ENCODE measurements around the gene MAVS.
"Not testable (repeated sequence)": the region's sequence is repeated elsewhere in the genome, so short reads cannot be mapped to it uniquely, and the experiment has no call there.

MAVS gene

GRCh38 chr20:3888622-3889488, 42.2 kb downstream of the MAVS start, which contains the start of gene PANK2:
PANK2 (plus strand) TSS chr20:3889387.
- no peaks in the 10 kb centered on the region for H3K27me3 ChIP-seq
- peaks cover 28 to 61% (median 32%) of the 10 kb centered on the region in 11 experiments; a peak in 21 of 22 replicates for H3K36me3 ChIP-seq
- TF ChIP-seq Cebpa-rat (IDR thresholded peaks at IDR 0.05), result no peak
- H3K27ac ChIP-seq, result peak within 1 kb of the TSS; percentile 88 to 99 (median 98)
- H4K20me1 ChIP-seq, result peaks cover 36 to 46% (median 41%) of the 10 kb centered on the region in 11 experiments
- H3K4me2 ChIP-seq, result peak within 1 kb of the TSS; percentile 91 to 98 (median 96)
- peak within 1 kb of the TSS; percentile 90 to 100 (median 96) for H3K4me3 ChIP-seq
- H3K9me3 ChIP-seq (replicated peaks in 1 of 11), result no peaks in the 10 kb centered on the region
- peaks cover 32 to 49% (median 45%) of the 10 kb centered on the region in 10 experiments for H3K4me1 ChIP-seq
- H3K9ac ChIP-seq, result peak within 1 kb of the TSS; percentile 92 to 100 (median 98)

DNA sequence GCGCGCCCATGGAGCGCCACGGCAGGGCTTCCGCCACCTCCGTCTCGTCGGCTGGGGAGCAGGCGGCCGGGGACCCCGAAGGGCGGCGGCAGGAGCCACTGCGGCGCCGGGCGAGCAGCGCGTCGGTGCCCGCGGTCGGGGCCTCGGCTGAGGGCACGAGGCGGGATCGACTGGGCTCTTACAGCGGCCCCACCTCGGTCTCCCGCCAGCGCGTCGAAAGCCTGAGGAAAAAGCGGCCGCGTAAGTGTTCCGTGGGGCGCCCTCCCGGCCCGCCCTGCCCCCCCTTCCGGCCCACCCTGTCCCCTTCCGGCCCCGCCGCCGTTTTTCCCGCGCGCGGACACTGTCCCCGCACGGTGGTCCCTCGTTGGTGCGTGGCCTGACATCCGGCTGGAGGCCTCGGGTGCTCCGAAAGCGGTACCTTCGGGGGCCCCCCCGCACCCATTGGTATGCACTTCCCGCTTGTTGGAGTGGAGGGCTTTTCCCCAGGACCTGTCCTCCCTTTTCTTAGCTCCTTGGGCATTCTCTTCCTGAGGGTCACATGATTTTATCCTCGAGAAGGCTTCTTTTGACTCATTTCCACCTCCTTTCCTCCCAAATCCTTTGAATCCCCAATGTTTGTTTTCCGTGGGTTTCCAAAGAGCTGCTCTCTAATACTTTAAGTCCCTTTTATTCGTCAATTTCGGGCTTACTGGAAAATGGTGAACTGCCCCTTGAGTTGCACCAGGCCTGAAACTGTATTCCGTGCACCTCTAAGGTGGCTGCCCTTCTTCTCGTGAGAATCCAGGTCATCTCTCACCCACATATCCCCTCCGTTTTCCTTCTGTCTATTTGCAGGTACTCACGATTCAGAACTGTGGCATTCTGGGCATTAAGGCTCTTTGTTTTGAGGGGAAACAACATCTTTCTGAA, 43.1 kb downstream of the MAVS start:
- H3K27ac ChIP-seq, result peak overlapping the region; percentile 88 to 99 (median 98)
- H4K20me1 ChIP-seq, result peaks cover 45 to 55% (median 50%) of the 10 kb centered on the region in 11 experiments
- TF ChIP-seq Cebpa-rat (IDR thresholded peaks at IDR 0.05), result no peak
- peaks cover 41 to 58% (median 54%) of the 10 kb centered on the region in 10 experiments for H3K4me1 ChIP-seq
- H3K4me3 ChIP-seq, result peak overlapping the region; percentile 90 to 100 (median 96)
- H3K9me3 ChIP-seq (replicated peaks in 1 of 11), result no peaks in the 10 kb centered on the region
- H3K9ac ChIP-seq, result peak overlapping the region; percentile 92 to 100 (median 98)
- H3K36me3 ChIP-seq, result peaks cover 29 to 68% (median 40%) of the 10 kb centered on the region in 11 experiments
- H3K4me2 ChIP-seq, result peak overlapping the region; percentile 88 to 97 (median 92)
- no peaks in the 10 kb centered on the region for H3K27me3 ChIP-seq

DNA sequence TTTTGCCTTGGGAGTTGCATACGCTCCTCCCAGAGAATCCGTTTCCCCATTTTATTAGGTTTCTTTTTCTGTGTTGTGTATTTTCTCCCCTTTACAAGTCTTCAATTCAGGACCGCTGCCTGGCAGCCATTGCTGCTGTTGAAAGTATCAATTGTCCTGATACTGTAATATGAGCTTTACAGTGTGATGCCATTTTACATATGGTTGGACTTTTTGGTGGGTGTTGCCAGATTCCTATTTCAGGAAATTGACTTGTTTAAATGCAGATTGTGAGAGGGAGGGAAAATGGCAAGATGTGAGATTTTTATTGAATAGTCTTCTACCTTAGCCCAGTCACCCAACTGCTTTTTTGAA, 43.7 kb downstream of the MAVS start:
- no peaks in the 10 kb centered on the region for H3K27me3 ChIP-seq
- H4K20me1 ChIP-seq, result peaks cover 51 to 61% (median 57%) of the 10 kb centered on the region in 11 experiments
- peaks cover 32 to 68% (median 47%) of the 10 kb centered on the region in 11 experiments for H3K36me3 ChIP-seq
- no peaks in the 10 kb centered on the region for H3K9me3 ChIP-seq (replicated peaks in 1 of 11)
- H3K4me3 ChIP-seq, result peak overlapping the region; percentile 90 to 100 (median 96)
- peaks cover 47 to 64% (median 60%) of the 10 kb centered on the region in 10 experiments for H3K4me1 ChIP-seq
- H3K9ac ChIP-seq, result peak overlapping the region; percentile 92 to 100 (median 98)
- H3K27ac ChIP-seq, result peak overlapping the region; percentile 88 to 99 (median 98); a peak in 21 of 22 replicates
- H3K4me2 ChIP-seq, result peak overlapping the region; percentile 88 to 97 (median 92)
- TF ChIP-seq Cebpa-rat (IDR thresholded peaks at IDR 0.05), result no peak

DNA sequence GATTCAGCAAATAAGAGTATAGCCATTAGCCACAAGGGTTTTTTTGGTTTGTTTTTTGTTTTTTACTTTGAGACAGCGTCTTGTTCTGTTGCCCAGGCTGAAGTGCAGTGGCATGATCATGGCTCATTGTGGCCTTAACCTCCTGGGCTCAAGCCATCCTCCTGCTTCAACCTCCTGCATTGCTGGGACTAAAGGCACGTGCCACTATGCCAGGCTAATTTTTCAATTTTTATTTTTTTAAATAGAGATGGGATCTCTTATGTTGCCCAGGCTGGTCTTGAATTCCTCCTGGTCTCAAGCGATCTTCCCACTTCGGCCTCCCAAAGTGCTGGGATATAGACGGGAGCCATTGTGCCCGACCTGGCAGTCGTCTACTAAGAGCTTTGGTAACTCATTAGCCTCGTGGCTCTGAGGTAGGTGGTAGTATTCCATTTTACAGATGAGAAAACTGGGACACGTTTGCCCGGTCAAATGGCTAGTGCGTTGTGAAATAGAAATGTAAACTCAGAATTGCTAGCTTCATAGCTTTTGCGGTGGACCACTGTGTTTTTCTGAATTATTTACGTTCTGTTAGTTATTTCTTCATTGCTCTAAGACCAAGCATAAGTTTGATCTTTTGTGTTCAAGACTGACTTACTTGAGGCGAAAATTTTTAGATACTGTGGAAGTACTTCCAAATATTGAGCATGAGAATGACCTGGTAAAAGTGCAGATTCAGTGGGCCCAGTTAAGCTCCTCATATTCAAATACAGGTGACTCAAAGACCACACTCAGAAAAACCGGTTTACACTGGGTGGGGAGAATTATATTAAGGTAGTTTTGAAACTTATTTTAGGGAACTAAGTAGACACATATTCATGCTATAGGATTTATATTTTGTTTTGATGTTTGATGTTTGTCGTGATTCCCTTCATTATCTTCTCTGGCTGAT, 44.6 kb downstream of the MAVS start:
- peak overlapping the region; percentile 90 to 100 (median 96) for H3K4me3 ChIP-seq
- no peak for TF ChIP-seq Cebpa-rat (IDR thresholded peaks at IDR 0.05)
- H3K9ac ChIP-seq, result peak overlapping the region; percentile 92 to 100 (median 98)
- H3K27me3 ChIP-seq, result no peaks in the 10 kb centered on the region
- H3K9me3 ChIP-seq (replicated peaks in 1 of 11), result no peaks in the 10 kb centered on the region
- H3K27ac ChIP-seq, result peak overlapping the region in 9 of 11 experiments; percentile 88 to 99 (median 98); a peak in 16 of 22 replicates
- peaks cover 55 to 71% (median 69%) of the 10 kb centered on the region in 10 experiments for H3K4me1 ChIP-seq
- peaks cover 26 to 71% (median 53%) of the 10 kb centered on the region in 11 experiments; a peak in 21 of 22 replicates for H3K36me3 ChIP-seq
- peak overlapping the region; percentile 88 to 97 (median 92) for H3K4me2 ChIP-seq
- peaks cover 60 to 70% (median 65%) of the 10 kb centered on the region in 11 experiments for H4K20me1 ChIP-seq

DNA sequence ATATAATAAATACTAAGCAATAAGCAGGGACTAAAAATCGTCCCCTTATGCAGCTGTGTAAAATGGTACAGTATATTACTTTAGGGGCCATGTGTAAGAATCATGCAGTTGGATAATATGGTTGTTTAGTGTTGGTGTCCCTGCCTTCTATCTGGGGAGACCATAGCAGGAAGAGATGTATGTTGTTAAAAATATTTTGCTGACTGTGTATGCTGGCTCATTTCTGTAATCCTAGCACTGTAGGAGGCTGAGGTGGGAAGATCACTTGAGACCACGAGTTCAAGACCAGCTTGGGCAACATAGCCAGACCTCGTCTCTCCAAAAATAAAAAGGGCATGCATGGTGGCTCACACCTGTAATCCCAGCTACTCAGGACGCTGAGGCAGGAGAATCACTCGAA, 48.2 kb downstream of the MAVS start:
- Histone ChIP-seq H3K4me1 (peaks cover 65 to 92% (median 83%) of the 10 kb centered on the region in 10 experiments), H3K27me3 (no peaks in the 10 kb centered on the region), H3K4me3 (0 out of 20 replicates have a peak overlapping the region, but pooled peaks of 1 of the 10 experiments have one; percentile 29), H3K9ac (peak overlapping the region in 1 of 11 experiments; percentile 38; a peak in 1 of 22 replicates), H3K4me2 (peak overlapping the region in 10 of 11 experiments; percentile 8 to 97 (median 92); a peak in 18 of 22 replicates), H3K27ac (no peak overlapping the region), H3K9me3 (replicated peaks in 1 of 11) (no peaks in the 10 kb centered on the region), H3K36me3 (peaks cover 39 to 92% (median 68%) of the 10 kb centered on the region in 11 experiments), H4K20me1 (peaks cover 75 to 100% (median 100%) of the 10 kb centered on the region in 11 experiments)
- no peak for TF ChIP-seq Cebpa-rat (IDR thresholded peaks at IDR 0.05)

DNA sequence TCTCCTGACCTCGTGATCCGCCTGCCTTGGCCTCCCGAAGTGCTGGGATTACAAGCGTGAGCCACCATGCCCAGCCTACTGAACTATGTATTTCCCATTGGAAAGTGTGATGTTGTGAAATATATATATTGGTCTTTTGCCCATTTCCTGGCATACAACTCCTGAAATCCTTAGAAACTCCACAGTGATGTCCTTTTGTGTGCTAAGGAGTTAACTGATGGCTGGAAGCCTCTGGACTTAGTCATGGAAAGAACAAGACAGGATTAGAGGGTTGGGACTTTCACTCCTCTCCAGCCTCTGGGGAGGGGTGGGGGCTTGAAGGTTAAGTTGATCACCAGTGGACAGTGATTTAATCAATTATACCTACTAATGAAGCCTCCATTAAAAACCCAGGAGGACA, 49.7 kb downstream of the MAVS start:
- Histone ChIP-seq H4K20me1 (peaks cover 65 to 100% (median 99%) of the 10 kb centered on the region in 11 experiments), H3K9ac (peak overlapping the region in 3 of 11 experiments; percentile 6 to 42 (median 33); a peak in 3 of 22 replicates)

GRCh38 chr20:3896853-3897583, 50.4 kb downstream of the MAVS start:
- peaks cover 72 to 99% (median 95%) of the 10 kb centered on the region in 10 experiments for H3K4me1 ChIP-seq
- peak overlapping the region in 6 of 11 experiments; percentile 1 to 89 (median 23); a peak in 8 of 22 replicates for H3K27ac ChIP-seq
- no peaks in the 10 kb centered on the region for H3K27me3 ChIP-seq
- peak overlapping the region; percentile 9 to 97 (median 57); a peak in 19 of 22 replicates for H3K4me2 ChIP-seq
- H3K36me3 ChIP-seq, result peaks cover 27 to 75% (median 59%) of the 10 kb centered on the region in 11 experiments
- peak overlapping the region in 2 of 10 experiments; percentile 21 to 26; a peak in 2 of 20 replicates for H3K4me3 ChIP-seq
- H4K20me1 ChIP-seq, result peaks cover 58 to 100% (median 92%) of the 10 kb centered on the region in 11 experiments
- H3K9me3 ChIP-seq (replicated peaks in 1 of 11), result no peaks in the 10 kb centered on the region
- TF ChIP-seq Cebpa-rat (IDR thresholded peaks at IDR 0.05), result no peak
- H3K9ac ChIP-seq, result peak overlapping the region in 3 of 11 experiments; percentile 6 to 62 (median 33); a peak in 5 of 22 replicates

More for the DNA sequence above, 49.7 kb downstream of the MAVS start:
- Histone ChIP-seq H3K36me3 (peaks cover 35 to 82% (median 66%) of the 10 kb centered on the region in 11 experiments), H3K4me1 (peaks cover 72 to 100% (median 96%) of the 10 kb centered on the region in 10 experiments), H3K9me3 (replicated peaks in 1 of 11) (no peaks in the 10 kb centered on the region), H3K4me3 (peak overlapping the region in 2 of 10 experiments; percentile 21 to 26; a peak in 2 of 20 replicates), H3K27ac (peak overlapping the region in 5 of 11 experiments; percentile 11 to 89 (median 34); a peak in 7 of 22 replicates), H3K27me3 (no peaks in the 10 kb centered on the region), H3K4me2 (peak overlapping the region in 9 of 11 experiments; percentile 9 to 97 (median 88); a peak in 17 of 22 replicates)
- no peak for TF ChIP-seq Cebpa-rat (IDR thresholded peaks at IDR 0.05)

GRCh38 chr20:3898181-3898580, 51.5 kb downstream of the MAVS start:
- not testable (repeated sequence) for H3K4me3 ChIP-seq; H3K9me3 ChIP-seq (replicated peaks in 1 of 11); H3K27me3 ChIP-seq
- Histone ChIP-seq H3K4me2 (peak overlapping the region in 6 of 11 experiments; percentile 9 to 97 (median 90); a peak in 10 of 22 replicates), H3K4me1 (peaks cover 63 to 99% (median 96%) of the 10 kb centered on the region in 10 experiments), H3K27ac (peak overlapping the region in 1 of 11 experiments; percentile 89; a peak in 4 of 22 replicates), H3K36me3 (peaks cover 21 to 75% (median 47%) of the 10 kb centered on the region in 11 experiments), H3K9ac (peak overlapping the region in 2 of 11 experiments; percentile 33 to 62; a peak in 1 of 22 replicates), H4K20me1 (peaks cover 46 to 100% (median 81%) of the 10 kb centered on the region in 11 experiments)

Measured in BLaER1 treated with 17β-estradiol and CSF1 and Interleukin-3, amounts not matched to agents 10 nM and 100 nM (cell line).